HepG2 (cell line): ENCODE measurements around the gene CCDC33.

Experiments used
- EZH2 ChIP-seq: conservative IDR thresholded peaks from 2 replicates; pipeline ENCODE4 v1.6.1; 2012; ENCODE audit warnings: mild to moderate bottlenecking, low read depth, low read length, moderate library complexity
- GABPA ChIP-seq, 2 experiments: IDR thresholded peaks; 2 replicates each; pipeline ENCODE4 v1.6.1; 2011 to 2016; ENCODE audit warnings: low read depth in 2 of 2, low read length in 1 of 2, missing biosample characterization in 1 of 2, missing genetic modification characterization in 1 of 2
- MXI1 ChIP-seq: IDR thresholded peaks from 3 replicates; pipeline ENCODE4 v1.6.1; 2012; ENCODE audit warnings: low read depth, low read length, inconsistent platforms, borderline replicate concordance
- MYC ChIP-seq: sonication (generic); formaldehyde crosslinking; IDR thresholded peaks from 2 replicates; pipeline ENCODE4 v1.9.0; 2021; ENCODE audit warnings: missing genetic modification reagents, borderline replicate concordance
- MYNN ChIP-seq: sonication (generic); formaldehyde crosslinking; IDR thresholded peaks from 2 replicates; pipeline ENCODE4 v1.4.0; 2020; ENCODE audit warnings: mild to moderate bottlenecking, low read depth, missing genetic modification reagents
- ZNF382 ChIP-seq: sonication (generic); formaldehyde crosslinking; IDR thresholded peaks from 2 replicates; pipeline ENCODE4 v1.5.0; 2020; ENCODE audit warnings: missing genetic modification reagents, mild to moderate bottlenecking, borderline replicate concordance
- ZNF431 ChIP-seq: sonication (generic); formaldehyde crosslinking; IDR thresholded peaks from 2 replicates; pipeline ENCODE4 v1.9.0; 2022; ENCODE audit warnings: missing genetic modification reagents, low read depth, mild to moderate bottlenecking, borderline replicate concordance
- TF ChIP-seq, protein P1 (sequence below): sonication (generic); formaldehyde crosslinking; IDR thresholded peaks from 2 replicates; pipeline ENCODE4 v1.4.0; 2020; ENCODE audit warnings: missing genetic modification reagents, borderline replicate concordance
- TF ChIP-seq, protein P2 (sequence below): sonication (generic); formaldehyde crosslinking; IDR thresholded peaks from 2 replicates; pipeline ENCODE4 v1.8.1; 2022; ENCODE audit warnings: mild to moderate bottlenecking, missing genetic modification reagents
- TF ChIP-seq, protein P3 (sequence below): sonication (generic); formaldehyde crosslinking; IDR thresholded peaks from 2 replicates; pipeline ENCODE4 v1.5.0; 2020; ENCODE audit warnings: mild to moderate bottlenecking, missing genetic modification reagents, moderate library complexity
- TF ChIP-seq, protein P4 (sequence below): sonication (generic); formaldehyde crosslinking; IDR thresholded peaks from 2 replicates; pipeline ENCODE4 v1.8.0; 2022; ENCODE audit warnings: mild to moderate bottlenecking, missing genetic modification reagents; ENCODE audit not compliant: insufficient replicate concordance

DNA sequence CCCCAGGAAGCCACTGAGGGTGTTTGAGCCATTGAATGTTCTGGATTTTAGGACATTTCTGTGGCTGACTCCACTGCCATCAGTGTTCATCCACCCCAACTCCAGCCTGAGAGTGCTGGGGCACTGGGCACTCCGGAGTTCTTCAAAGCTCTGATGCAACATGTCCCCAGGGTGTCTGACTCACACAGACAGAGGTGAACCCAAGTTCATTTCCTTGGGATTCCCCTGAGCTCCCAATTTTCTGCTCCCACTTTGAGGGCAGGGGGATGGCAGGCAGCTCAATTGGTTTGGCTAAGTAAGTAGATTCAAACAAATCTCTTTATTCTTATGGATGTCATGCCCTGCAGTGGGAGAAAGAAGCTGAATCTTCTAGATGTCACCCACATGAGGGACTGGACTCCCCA lies 35.7 kb upstream of the CCDC33 start:
- TF ChIP-seq, protein P1, sequence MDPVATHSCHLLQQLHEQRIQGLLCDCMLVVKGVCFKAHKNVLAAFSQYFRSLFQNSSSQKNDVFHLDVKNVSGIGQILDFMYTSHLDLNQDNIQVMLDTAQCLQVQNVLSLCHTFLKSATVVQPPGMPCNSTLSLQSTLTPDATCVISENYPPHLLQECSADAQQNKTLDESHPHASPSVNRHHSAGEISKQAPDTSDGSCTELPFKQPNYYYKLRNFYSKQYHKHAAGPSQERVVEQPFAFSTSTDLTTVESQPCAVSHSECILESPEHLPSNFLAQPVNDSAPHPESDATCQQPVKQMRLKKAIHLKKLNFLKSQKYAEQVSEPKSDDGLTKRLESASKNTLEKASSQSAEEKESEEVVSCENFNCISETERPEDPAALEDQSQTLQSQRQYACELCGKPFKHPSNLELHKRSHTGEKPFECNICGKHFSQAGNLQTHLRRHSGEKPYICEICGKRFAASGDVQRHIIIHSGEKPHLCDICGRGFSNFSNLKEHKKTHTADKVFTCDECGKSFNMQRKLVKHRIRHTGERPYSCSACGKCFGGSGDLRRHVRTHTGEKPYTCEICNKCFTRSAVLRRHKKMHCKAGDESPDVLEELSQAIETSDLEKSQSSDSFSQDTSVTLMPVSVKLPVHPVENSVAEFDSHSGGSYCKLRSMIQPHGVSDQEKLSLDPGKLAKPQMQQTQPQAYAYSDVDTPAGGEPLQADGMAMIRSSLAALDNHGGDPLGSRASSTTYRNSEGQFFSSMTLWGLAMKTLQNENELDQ (CRISPR knock-in tag): no peak
- TF ChIP-seq ZNF431 (CRISPR knock-in tag) (no peak), MYC (CRISPR knock-in tag) (no peak), MYNN (CRISPR knock-in tag) (no peak), MXI1 (no peak), EZH2 (no peak), ZNF382 (CRISPR knock-in tag) (no peak), GABPA (IDR thresholded peaks at IDR 0.05; ENCODE audit: low read depth, low read length) (no peak), GABPA (CRISPR knock-in tag; IDR thresholded peaks at IDR 0.05; ENCODE audit: low read depth) (no peak)
- TF ChIP-seq, protein P2, sequence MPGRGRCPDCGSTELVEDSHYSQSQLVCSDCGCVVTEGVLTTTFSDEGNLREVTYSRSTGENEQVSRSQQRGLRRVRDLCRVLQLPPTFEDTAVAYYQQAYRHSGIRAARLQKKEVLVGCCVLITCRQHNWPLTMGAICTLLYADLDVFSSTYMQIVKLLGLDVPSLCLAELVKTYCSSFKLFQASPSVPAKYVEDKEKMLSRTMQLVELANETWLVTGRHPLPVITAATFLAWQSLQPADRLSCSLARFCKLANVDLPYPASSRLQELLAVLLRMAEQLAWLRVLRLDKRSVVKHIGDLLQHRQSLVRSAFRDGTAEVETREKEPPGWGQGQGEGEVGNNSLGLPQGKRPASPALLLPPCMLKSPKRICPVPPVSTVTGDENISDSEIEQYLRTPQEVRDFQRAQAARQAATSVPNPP (CRISPR knock-in tag): no peak
- TF ChIP-seq, protein P3, sequence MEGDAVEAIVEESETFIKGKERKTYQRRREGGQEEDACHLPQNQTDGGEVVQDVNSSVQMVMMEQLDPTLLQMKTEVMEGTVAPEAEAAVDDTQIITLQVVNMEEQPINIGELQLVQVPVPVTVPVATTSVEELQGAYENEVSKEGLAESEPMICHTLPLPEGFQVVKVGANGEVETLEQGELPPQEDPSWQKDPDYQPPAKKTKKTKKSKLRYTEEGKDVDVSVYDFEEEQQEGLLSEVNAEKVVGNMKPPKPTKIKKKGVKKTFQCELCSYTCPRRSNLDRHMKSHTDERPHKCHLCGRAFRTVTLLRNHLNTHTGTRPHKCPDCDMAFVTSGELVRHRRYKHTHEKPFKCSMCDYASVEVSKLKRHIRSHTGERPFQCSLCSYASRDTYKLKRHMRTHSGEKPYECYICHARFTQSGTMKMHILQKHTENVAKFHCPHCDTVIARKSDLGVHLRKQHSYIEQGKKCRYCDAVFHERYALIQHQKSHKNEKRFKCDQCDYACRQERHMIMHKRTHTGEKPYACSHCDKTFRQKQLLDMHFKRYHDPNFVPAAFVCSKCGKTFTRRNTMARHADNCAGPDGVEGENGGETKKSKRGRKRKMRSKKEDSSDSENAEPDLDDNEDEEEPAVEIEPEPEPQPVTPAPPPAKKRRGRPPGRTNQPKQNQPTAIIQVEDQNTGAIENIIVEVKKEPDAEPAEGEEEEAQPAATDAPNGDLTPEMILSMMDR (CRISPR knock-in tag): no peak
- TF ChIP-seq, protein P4, sequence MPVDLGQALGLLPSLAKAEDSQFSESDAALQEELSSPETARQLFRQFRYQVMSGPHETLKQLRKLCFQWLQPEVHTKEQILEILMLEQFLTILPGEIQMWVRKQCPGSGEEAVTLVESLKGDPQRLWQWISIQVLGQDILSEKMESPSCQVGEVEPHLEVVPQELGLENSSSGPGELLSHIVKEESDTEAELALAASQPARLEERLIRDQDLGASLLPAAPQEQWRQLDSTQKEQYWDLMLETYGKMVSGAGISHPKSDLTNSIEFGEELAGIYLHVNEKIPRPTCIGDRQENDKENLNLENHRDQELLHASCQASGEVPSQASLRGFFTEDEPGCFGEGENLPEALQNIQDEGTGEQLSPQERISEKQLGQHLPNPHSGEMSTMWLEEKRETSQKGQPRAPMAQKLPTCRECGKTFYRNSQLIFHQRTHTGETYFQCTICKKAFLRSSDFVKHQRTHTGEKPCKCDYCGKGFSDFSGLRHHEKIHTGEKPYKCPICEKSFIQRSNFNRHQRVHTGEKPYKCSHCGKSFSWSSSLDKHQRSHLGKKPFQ: no peak
